Measurements from ENCODE around the gene TMEM115.

The TMEM115 gene

GRCh38 chr3:50330330-50330729, 29.0 kb downstream of the TMEM115 start:
- TF ChIP-seq, protein P1, sequence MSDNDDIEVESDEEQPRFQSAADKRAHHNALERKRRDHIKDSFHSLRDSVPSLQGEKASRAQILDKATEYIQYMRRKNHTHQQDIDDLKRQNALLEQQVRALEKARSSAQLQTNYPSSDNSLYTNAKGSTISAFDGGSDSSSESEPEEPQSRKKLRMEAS (IDR thresholded peaks at IDR 0.05; ENCODE audit: low read depth, low read length): no peak
- no peak for TF ChIP-seq POLR2A (IDR thresholded peaks at IDR 0.05; ENCODE audit: extremely low read depth, insufficient read length)
- TF ChIP-seq MYC (IDR thresholded peaks at IDR 0.05; ENCODE audit: low read depth, low read length): no peak
- TF ChIP-seq, protein P2, sequence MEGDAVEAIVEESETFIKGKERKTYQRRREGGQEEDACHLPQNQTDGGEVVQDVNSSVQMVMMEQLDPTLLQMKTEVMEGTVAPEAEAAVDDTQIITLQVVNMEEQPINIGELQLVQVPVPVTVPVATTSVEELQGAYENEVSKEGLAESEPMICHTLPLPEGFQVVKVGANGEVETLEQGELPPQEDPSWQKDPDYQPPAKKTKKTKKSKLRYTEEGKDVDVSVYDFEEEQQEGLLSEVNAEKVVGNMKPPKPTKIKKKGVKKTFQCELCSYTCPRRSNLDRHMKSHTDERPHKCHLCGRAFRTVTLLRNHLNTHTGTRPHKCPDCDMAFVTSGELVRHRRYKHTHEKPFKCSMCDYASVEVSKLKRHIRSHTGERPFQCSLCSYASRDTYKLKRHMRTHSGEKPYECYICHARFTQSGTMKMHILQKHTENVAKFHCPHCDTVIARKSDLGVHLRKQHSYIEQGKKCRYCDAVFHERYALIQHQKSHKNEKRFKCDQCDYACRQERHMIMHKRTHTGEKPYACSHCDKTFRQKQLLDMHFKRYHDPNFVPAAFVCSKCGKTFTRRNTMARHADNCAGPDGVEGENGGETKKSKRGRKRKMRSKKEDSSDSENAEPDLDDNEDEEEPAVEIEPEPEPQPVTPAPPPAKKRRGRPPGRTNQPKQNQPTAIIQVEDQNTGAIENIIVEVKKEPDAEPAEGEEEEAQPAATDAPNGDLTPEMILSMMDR (IDR thresholded peaks at IDR 0.05; ENCODE audit: low read depth, low read length): no peak
- DNase-seq (ENCODE audit: low read depth): no peak
- no peak overlapping the region for H3K4me3 ChIP-seq (ENCODE audit: low read depth, low read length)

DNA sequence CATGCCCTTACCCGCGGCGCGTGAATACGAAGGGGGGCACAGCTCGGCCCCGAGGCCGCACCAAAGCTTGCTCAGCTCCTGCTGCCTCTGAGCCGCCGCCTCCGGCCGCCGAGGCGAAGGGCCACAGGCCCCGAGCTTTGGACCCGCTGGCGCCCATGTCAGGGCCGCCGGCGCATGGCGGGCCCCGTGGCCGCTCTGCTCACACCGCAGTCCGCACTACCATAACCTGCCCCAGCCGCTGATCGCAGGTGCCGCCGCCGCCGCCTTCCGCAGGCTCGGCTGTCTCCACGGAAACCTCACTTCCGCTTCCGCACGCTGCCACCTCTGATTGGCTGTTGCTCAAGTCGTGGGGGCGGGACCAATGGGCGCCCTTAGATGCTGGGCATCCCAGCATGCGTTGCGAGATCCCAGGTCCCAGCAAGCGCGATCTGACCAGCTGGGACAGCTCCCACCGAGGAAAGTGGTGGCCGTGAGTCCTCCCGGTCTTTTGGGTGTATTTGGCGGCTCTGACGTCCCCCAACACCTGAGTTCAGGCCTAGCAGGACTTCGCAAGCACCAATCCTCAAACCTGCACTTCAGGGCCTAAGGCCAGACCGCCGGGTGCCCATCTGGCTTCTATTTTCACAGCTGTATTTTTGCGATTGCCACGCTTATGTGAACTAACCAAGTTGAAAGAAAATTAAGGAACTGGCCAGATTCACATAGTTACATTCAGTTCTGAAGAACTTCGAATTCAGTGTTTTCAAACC, 31.2 kb downstream of the TMEM115 start, which contains the start of gene TUSC2:
TSS of gene TUSC2 (minus strand) at position 281 of the 749 bp plus-strand sequence. CDS start at position 157, 124 bp downstream.
- TF ChIP-seq, protein P1 (IDR thresholded peaks at IDR 0.05; ENCODE audit: low read depth, low read length): peak; percentile 56; the same call in 1 of the 2 replicates
- TF ChIP-seq MYC (IDR thresholded peaks at IDR 0.05; ENCODE audit: low read depth, low read length): no peak; the same call in 1 of the 2 replicates
- TF ChIP-seq POLR2A (IDR thresholded peaks at IDR 0.05; ENCODE audit: extremely low read depth, insufficient read length): peak; percentile 69
- DNase-seq (ENCODE audit: low read depth): peak; percentile 97
- peak within 1 kb of the TSS; percentile 91 for H3K4me3 ChIP-seq (ENCODE audit: low read depth, low read length)

DNA sequence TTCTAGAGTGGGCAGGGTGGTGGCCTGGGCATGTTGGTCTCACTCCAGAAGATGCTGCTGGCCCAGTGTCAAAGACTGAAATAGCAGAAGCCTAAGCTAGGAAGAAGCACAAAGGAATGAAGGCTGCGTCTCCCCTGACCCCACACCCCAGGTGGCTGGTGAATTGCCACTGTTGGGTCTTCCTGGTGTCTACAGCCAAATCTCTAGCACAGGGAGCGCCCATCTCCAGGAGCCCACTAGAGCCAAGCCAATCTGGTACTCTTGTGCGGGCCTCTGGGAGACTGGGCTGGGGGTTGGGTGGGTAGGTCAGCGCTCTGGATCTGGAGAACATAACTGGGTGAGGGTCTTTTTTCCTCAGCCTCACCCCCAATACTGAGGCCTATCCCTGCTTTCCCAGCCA, 32.2 kb downstream of the TMEM115 start:
- H3K4me3 ChIP-seq (ENCODE audit: low read depth, low read length): peak overlapping the region; percentile 91
- TF ChIP-seq POLR2A (IDR thresholded peaks at IDR 0.05; ENCODE audit: extremely low read depth, insufficient read length): no peak
- DNase-seq (ENCODE audit: low read depth): no peak

DNA sequence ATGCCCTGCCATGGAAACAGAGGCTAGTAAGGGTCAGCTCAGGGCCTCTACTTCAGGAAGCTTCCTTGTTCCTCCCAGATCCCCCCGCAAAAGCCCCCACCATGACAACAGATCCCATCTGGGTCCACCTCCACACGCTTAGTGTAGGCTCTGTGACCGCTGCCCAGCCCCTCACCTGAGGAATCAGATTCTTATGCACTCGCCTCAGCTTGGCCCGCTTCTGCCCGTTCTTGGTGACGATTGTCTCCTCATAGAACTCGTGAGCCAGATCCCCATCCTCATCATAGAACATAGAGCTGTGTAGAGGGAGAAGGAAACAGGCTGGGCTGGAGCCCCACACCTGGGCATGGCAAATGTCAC, 33.2 kb downstream of the TMEM115 start:
- no peak for DNase-seq (ENCODE audit: low read depth)
- no peak overlapping the region for H3K4me3 ChIP-seq (ENCODE audit: low read depth, low read length)
- TF ChIP-seq POLR2A (IDR thresholded peaks at IDR 0.05; ENCODE audit: extremely low read depth, insufficient read length) (no peak), MYC (IDR thresholded peaks at IDR 0.05; ENCODE audit: low read depth, low read length) (no peak)
- TF ChIP-seq, protein P2 (IDR thresholded peaks at IDR 0.05; ENCODE audit: low read depth, low read length): no peak
- TF ChIP-seq, protein P1 (IDR thresholded peaks at IDR 0.05; ENCODE audit: low read depth, low read length): no peak

DNA sequence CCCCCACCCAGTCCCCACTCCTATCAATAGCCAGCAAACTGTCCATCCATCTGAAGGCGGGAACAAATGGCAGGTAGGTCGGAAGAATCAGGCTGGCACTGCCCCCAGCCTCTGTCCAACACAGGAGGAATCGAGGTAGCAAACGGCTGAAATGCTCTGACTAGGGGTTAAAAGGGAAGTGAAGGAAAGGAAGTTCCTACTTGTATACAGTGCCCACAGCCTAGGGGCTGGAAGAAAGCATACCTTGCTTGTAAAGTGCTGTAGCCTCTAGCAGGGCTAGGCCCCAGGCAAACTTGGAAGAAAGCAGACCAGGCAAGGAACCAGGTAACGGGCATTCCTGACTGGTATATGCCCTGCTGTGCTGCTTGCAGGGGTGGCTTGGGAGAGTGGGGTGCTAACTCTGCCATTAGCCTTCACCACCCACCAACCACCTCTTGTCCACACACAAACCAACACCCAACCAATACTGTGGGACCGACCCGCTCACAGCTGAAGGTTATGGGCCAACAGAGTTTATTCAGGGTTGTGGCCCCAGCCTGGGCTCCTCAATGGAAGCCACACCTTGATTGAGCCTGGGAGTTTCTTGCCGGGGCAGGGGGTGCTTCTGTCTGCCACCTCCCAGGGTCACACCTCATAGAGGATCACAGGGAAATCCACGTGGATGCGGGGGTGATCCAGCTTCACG, 33.7 kb downstream of the TMEM115 start:
- no peak overlapping the region for H3K4me3 ChIP-seq (ENCODE audit: low read depth, low read length)
- TF ChIP-seq MYC (IDR thresholded peaks at IDR 0.05; ENCODE audit: low read depth, low read length) (no peak), POLR2A (IDR thresholded peaks at IDR 0.05; ENCODE audit: extremely low read depth, insufficient read length) (no peak)
- TF ChIP-seq, protein P1 (IDR thresholded peaks at IDR 0.05; ENCODE audit: low read depth, low read length): no peak
- TF ChIP-seq, protein P2 (IDR thresholded peaks at IDR 0.05; ENCODE audit: low read depth, low read length): no peak
- DNase-seq (ENCODE audit: low read depth): no peak

GRCh38 chr3:50325113-50325480, 34.2 kb downstream of the TMEM115 start:
- no peak for DNase-seq (ENCODE audit: low read depth)
- TF ChIP-seq, protein P2 (IDR thresholded peaks at IDR 0.05; ENCODE audit: low read depth, low read length): no peak
- TF ChIP-seq, protein P1 (IDR thresholded peaks at IDR 0.05; ENCODE audit: low read depth, low read length): no peak
- TF ChIP-seq MYC (IDR thresholded peaks at IDR 0.05; ENCODE audit: low read depth, low read length) (no peak), POLR2A (IDR thresholded peaks at IDR 0.05; ENCODE audit: extremely low read depth, insufficient read length) (no peak)
- no peak overlapping the region for H3K4me3 ChIP-seq (ENCODE audit: low read depth, low read length)

Measured in NB4 (cell line).